Spinal cord (tissue), 10 donors: ENCODE measurements around the gene DPP9. TPM values are rescaled to one million over a fixed set of nuclear protein-coding genes. Genes with fewer than 3 reads are reported as not detected.

Source experiments
- DNase-seq, 6 donors: peaks; one replicate each; pipeline versions ENCODE4 v3.0.0 to v3.0.0-alpha.2; 2013 to 2015; ENCODE audit warnings: low spot score in 6 of 6, low read depth in 4 of 6
- H3K27ac ChIP-seq: one replicate; pipeline ENCODE4 v1.5.1; 2013; ENCODE audit warnings: low read depth, low read length, control low read depth
- H3K27me3 ChIP-seq: one replicate; pipeline ENCODE4 v1.6.1; 2013; ENCODE audit warnings: low read length; ENCODE audit not compliant: control insufficient read depth, insufficient read depth
- H3K36me3 ChIP-seq: one replicate; pipeline ENCODE4 v1.6.1; 2013; ENCODE audit warnings: low read length; ENCODE audit not compliant: control insufficient read depth, insufficient read depth
- H3K4me1 ChIP-seq: one replicate; pipeline ENCODE4 v1.6.1; 2013; ENCODE audit warnings: low read length; ENCODE audit not compliant: control insufficient read depth, insufficient read depth
- H3K4me3 ChIP-seq: one replicate; pipeline ENCODE4 v1.5.1; 2013; ENCODE audit warnings: low read depth, low read length, control low read depth
- H3K9me3 ChIP-seq: one replicate; pipeline ENCODE4 v1.6.1; 2013; ENCODE audit warnings: low read length; ENCODE audit not compliant: control insufficient read depth, insufficient read depth
- WGBS: methylation state at CpG from one replicate; pipeline ENCODE4 v1.1.5; 2013; ENCODE audit warnings: missing lambda C conversion rate; ENCODE audit not compliant: insufficient coverage; 5-methylcytosine and 5-hydroxymethylcytosine counted together
- polyA plus RNA-seq, 2 donors: library from polyadenylated mRNA; unstranded; fragments of 120-200 nt; gene quantifications; one replicate each; pipeline ENCODE4 v1.2.1, GENCODE V29; 2013; ENCODE audit not compliant: insufficient read length in 2 of 2
- total RNA-seq, 2 donors: library from RNA; depleted of rRNA in 1 of 2; stranded (reverse); fragments of 120-200 nt in 1 of 2; fragments of >200 nt in 1 of 2; gene quantifications; one replicate each; pipeline versions ENCODE4 v1.2.3 to v1.2.4, GENCODE V29; 2013 to 2014
- donor health status: healthy.

Gene DPP9
- total and polyA plus RNA-seq, 4 donors, result 9.6 to 30.3 (median 17.4) TPM

GRCh38 chr19:4662812-4663211 lies 60.8 kb downstream of the DPP9 start:
- WGBS, result 91% methylated on average over 5 of the region's 6 CpGs

GRCh38 chr19:4662020-4662695 lies 61.5 kb downstream of the DPP9 start:
- no peaks in the 10 kb centered on the region for H3K4me1 ChIP-seq
- no peaks in the 10 kb centered on the region for H3K27me3 ChIP-seq
- DNase-seq, result no peak
- H3K9me3 ChIP-seq, result no peaks in the 10 kb centered on the region
- no peak overlapping the region for H3K4me3 ChIP-seq
- peaks cover 92% of the 10 kb centered on the region for H3K36me3 ChIP-seq
- WGBS, result 84% methylated on average over 18 of the region's 20 CpGs
- no peak overlapping the region for H3K27ac ChIP-seq

More at GRCh38 chr19:4662812-4663211, 60.8 kb downstream of the DPP9 start:
- Histone ChIP-seq H3K9me3 (no peaks in the 10 kb centered on the region), H3K27me3 (no peaks in the 10 kb centered on the region), H3K4me3 (no peak overlapping the region), H3K36me3 (peaks cover 92% of the 10 kb centered on the region), H3K27ac (no peak overlapping the region), H3K4me1 (no peaks in the 10 kb centered on the region)
- no peak for DNase-seq

- H3K27me3 ChIP-seq, result no peaks in the 10 kb centered on the region
- no peak overlapping the region for H3K27ac ChIP-seq
- 89% methylated on average over 1 of the region's 4 CpGs for WGBS
- no peak overlapping the region for H3K4me3 ChIP-seq
- no peaks in the 10 kb centered on the region for H3K9me3 ChIP-seq
- peaks cover 92% of the 10 kb centered on the region for H3K36me3 ChIP-seq
- H3K4me1 ChIP-seq, result no peaks in the 10 kb centered on the region
- DNase-seq, result no peak
Observed at GRCh38 chr19:4660993-4661392, 62.6 kb downstream of the DPP9 start.

- H3K4me1 ChIP-seq, result no peaks in the 10 kb centered on the region
- no peaks in the 10 kb centered on the region for H3K27me3 ChIP-seq
- H3K4me3 ChIP-seq, result no peak overlapping the region
- peaks cover 92% of the 10 kb centered on the region for H3K36me3 ChIP-seq
- WGBS, result 89% methylated on average over 13 of the region's 15 CpGs
- H3K27ac ChIP-seq, result no peak overlapping the region
- H3K9me3 ChIP-seq, result no peaks in the 10 kb centered on the region
- no peak for DNase-seq
Observed at GRCh38 chr19:4660181-4660791, 63.4 kb downstream of the DPP9 start.

- Histone ChIP-seq H3K27ac (no peak overlapping the region), H3K9me3 (no peaks in the 10 kb centered on the region), H3K4me3 (no peak overlapping the region), H3K36me3 (peaks cover 88% of the 10 kb centered on the region), H3K4me1 (no peaks in the 10 kb centered on the region), H3K27me3 (no peaks in the 10 kb centered on the region)
- DNase-seq, result no peak
- 98% methylated on average over 8 of the region's 8 CpGs for WGBS
Observed at GRCh38 chr19:4657835-4658234, 65.8 kb downstream of the DPP9 start.

- no peak for DNase-seq
- H3K36me3 ChIP-seq, result peaks cover 88% of the 10 kb centered on the region
- no peaks in the 10 kb centered on the region for H3K4me1 ChIP-seq
- H3K9me3 ChIP-seq, result no peaks in the 10 kb centered on the region
- no peak overlapping the region for H3K27ac ChIP-seq
- H3K27me3 ChIP-seq, result no peaks in the 10 kb centered on the region
- no peak overlapping the region for H3K4me3 ChIP-seq
- WGBS, result 90% methylated on average over 5 of the region's 14 CpGs
Observed at GRCh38 chr19:4657262-4657661, 66.4 kb downstream of the DPP9 start.

GRCh38 chr19:4656102-4656501 lies 67.5 kb downstream of the DPP9 start:
- Histone ChIP-seq H3K4me3 (no peak overlapping the region), H3K36me3 (peaks cover 88% of the 10 kb centered on the region), H3K9me3 (no peaks in the 10 kb centered on the region), H3K27me3 (no peaks in the 10 kb centered on the region), H3K27ac (no peak overlapping the region), H3K4me1 (no peaks in the 10 kb centered on the region)
- WGBS, result 91% methylated on average over 8 of the region's 8 CpGs
- DNase-seq, result no peak

- Histone ChIP-seq H3K9me3 (no peaks in the 10 kb centered on the region), H3K27ac (no peak overlapping the region), H3K4me1 (peaks cover 4% of the 10 kb centered on the region), H3K27me3 (no peaks in the 10 kb centered on the region), H3K36me3 (peaks cover 84% of the 10 kb centered on the region), H3K4me3 (no peak overlapping the region)
- 84% methylated on average over 23 of the region's 27 CpGs for WGBS
- no peak for DNase-seq
Observed at GRCh38 chr19:4654437-4655361, 68.9 kb downstream of the DPP9 start.

- WGBS, result 87% methylated on average over 11 of the region's 13 CpGs
- Histone ChIP-seq H3K36me3 (peaks cover 78% of the 10 kb centered on the region), H3K4me3 (no peak overlapping the region), H3K27me3 (no peaks in the 10 kb centered on the region), H3K27ac (no peak overlapping the region), H3K9me3 (no peaks in the 10 kb centered on the region), H3K4me1 (peaks cover 11% of the 10 kb centered on the region)
- no peak for DNase-seq
Observed at GRCh38 chr19:4653793-4654436, 69.7 kb downstream of the DPP9 start.
